Activated CD8-positive, alpha-beta memory T cell treated with anti-CD3 and anti-CD28 coated beads, Interleukin-2, amount 50 U/mL, for 4 hours (primary cell): ENCODE data around the gene LMOD1.
"Not testable (repeated sequence)": the region's sequence is repeated elsewhere in the genome, so short reads cannot be mapped to it uniquely, and the experiment has no call there.

Experiments
- DNase-seq: peaks from one replicate; pipeline ENCODE4 v3.0.0-alpha.2; 2020

Gene LMOD1

DNA sequence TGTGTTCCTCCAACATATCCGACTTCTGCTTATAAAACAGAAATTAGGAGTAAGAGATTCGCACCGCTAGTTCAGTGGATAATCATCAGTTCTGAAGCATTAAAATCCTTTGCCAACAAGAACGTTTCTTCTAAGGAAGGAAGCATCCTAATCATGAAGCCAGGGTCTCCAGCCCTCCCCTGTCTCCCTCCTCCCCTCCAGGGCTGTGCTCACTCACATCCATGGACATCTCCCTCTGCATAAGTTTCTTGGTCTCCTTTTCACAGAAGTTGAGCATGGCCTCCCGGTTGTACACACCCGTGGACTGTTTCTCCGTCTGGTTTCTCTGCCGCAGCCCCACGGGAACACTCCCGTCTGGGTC, 505 bp downstream of the LMOD1 start:
- DNase-seq, result no peak

DNA sequence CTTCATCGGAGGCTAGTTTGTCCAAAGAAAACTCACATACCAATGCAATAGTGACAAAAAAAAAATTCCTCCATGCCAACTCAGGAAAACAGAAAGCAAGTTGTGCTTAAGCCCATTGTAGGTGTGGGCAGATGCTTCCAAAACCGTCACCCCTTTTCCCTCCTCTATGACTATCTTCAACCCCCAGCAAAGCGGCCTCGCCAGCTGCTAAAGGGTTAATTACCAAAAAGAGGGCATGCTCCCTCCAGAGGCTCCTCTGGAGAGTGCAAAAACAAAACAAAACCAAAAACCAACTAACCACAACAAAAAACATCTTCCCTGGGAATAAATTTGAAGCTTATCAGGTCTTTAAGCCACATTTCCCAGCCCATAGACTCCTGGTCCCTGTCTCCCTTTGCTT, 1.2 kb downstream of the LMOD1 start:
- no peak for DNase-seq

DNA sequence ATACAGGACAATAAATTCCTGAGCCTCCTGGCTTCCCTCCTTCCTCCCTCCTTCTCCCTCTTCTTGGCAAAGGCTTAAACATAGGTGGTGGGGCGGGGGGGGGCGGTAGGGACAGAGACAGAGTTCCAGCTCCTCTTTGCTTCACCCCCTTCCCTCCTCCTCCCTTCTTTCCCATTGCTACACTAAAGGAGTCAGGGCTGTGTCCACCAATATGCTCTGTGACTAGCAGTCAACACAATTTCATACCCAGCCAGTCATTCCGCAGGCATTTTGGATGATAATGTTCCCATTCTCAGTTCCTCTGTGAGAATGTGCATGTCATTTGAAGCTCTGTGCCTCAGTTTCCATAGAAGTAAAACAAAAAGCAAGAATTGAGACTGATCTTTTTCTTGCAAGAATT, 1.7 kb downstream of the LMOD1 start:
- no peak for DNase-seq

DNA sequence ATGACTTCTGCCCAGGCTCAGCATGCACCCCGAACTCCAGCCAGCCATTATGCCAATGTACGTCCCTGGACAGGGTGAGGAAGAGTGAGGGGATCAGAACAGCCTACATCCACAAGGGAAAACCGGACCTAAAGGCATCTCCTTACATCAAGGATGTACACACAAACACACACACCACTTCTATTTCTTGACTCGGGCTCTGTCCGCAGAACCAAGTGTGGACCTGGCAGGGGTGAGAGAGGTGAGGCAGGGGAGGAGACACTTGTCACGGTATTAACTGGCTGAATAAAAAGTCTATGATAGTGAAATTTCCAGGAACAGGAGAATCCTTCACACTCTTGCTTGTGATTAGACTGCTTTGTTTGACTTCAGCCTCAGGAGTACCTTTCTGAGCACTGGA, 2.3 kb downstream of the LMOD1 start:
- DNase-seq, result no peak

DNA sequence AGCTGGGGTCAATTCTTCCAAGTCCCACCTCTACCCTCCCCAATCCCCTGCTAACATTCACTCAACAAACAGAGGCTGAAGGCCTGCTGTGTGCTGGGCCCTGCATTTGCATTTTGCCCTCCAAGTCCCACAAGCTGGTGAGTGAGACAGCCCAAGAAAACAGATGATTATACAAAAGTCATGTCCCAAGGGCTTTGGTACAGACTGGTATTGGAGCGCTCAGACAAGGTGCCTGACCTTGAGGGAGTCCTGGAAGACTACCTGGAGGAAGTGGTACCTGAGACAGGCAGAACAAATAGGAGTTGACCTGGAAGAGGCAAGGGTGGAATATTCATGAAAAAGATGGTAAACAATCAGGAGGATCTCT, 4.2 kb downstream of the LMOD1 start:
- DNase-seq, result no peak

DNA sequence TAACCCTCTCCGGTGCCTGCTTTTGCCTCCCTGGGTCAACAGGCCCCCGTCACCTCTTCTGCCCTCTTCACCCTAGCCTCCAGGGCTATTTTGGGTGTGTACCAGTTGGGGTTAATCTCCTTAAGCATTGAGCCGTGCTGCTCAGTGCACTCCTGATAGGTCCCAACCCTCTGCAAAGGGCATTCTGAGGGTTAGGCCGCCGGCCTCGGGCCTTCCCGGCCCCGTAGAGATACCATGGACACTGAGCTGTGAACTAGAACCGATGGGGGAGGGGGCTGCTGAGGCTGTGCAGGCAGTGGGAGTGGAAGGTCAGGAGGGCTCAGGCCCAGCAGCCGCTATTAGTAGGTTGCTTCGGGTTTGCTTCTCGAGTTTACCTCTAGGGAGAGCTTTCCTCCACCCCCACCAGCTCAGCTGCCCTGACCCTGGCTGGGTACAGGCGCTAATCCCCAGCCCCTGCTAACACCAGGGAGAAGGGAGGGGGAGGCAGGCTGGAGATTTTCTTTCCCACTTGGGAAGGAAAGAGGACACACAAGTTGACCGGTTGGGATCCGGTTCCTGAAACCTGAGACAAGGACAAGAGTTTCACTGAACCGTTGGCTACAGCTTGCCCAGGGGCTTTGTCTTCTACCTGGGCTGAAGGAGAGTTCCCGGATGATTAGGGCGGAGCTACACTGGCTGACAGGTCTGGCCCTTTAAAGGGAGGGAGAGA, 4.8 kb downstream of the LMOD1 start:
- no peak for DNase-seq

DNA sequence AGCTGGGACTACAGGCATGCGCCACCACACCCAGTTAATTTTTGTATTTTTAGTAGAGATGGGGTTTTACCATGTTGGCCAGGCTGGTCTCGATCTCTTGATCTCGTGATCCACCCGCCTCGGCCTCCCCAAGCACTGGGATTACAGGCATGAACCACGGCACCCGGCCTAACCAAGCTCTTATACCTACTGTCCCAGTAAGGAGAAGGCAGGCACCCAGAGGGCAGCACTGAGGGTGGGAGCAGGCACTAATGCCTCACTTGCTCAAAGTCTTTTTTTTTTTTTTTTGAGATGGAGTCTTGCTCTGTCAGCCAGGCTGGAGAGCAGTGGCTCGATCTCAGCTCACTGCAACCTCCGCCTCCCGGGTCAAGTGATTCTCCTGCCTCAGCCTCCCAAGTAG, 6.0 kb downstream of the LMOD1 start:
- DNase-seq, result not testable (repeated sequence)

DNA sequence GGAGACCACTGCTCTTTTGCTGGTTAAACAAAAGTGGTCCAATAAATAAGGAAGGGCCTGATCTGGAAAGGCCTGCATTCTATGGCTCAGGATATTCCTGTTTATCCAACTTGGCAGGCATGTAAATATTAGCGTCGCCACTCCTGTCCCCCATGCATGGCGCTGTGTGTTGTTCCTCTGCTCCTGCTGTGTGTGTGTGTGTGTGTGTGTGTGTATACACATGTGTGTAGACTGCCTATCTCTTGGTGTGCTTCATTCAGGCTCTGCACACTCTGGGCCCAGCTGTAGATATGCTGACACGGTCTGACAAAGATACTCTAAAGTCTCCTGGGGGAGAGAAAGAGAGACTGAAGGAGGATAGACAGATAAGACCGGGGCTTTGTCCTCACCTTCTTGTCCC, 6.8 kb downstream of the LMOD1 start:
- DNase-seq, result no peak

DNA sequence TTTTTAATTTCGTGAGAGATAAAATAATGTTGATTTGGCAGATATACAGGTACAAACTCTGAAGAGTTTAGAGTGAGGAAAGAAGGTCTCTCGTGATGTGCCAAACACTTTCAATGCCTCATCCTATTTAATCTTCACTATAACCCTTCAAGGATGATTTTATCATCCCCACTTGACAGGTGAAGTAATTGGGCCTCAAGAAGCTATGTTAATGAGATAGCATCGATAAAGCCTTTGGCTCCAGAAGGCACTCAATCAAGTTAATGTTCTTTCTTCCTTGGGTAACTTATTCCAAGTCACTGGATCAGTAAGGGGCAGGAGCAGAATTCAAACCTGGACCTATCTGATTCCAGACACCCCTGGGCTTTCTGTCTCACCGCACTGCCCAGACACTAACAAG, 7.2 kb downstream of the LMOD1 start:
- no peak for DNase-seq

DNA sequence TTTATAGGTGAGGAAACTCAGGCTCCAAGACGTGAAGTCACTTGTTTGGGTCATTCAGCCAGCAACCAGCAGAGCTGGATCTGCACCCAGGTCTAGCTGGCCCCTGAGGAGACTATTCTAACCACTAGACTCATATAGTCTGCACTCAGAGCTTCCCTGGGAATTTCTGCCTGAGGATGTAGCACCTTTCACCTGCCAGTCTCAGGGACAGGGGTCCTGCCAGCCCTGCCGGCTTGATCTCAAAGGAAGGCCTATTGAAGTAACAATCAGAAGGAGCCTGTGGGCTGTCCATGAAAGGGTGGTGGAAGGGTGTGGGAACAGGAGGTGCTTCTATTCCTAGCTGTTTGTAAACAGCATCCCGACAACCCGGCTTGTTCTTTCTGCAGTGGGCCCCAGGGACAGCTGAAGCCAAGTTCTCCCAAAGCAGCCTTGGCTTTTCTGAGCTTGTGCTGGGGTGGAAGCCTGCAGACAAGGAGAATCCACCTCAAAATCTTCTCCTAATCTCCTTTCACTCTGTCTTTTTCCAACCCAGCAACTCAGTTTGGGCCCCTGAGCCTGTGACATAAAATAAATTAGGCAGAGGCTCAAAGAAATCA, 7.8 kb downstream of the LMOD1 start:
- no peak for DNase-seq

DNA sequence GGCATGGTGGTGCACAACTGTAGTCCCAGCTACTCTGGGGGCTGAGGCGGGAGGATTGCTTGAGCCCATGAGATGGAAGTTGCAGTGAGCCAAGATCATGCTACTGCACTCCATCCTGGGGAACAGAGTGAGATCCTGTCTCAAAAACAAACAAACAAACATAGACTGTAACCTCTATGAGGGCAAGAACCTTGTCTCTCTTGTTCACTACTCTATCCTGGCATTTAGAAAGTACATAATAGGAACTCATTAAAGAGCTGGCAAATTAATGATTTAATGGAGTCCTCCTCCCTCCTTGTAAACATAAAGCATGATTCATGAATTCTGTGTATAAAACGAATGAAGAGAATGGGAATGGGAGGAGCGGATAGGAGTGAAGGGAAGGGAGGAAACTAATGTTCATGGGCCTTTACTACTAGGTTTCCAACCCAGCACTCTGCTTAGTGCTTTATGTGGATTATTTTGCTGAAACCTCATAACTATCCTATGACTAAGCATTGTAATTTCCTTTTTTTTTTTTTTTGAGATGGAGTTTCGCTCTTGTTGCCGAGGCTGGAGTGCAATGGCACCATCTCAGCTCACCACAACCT, 8.6 kb downstream of the LMOD1 start:
- no peak for DNase-seq

DNA sequence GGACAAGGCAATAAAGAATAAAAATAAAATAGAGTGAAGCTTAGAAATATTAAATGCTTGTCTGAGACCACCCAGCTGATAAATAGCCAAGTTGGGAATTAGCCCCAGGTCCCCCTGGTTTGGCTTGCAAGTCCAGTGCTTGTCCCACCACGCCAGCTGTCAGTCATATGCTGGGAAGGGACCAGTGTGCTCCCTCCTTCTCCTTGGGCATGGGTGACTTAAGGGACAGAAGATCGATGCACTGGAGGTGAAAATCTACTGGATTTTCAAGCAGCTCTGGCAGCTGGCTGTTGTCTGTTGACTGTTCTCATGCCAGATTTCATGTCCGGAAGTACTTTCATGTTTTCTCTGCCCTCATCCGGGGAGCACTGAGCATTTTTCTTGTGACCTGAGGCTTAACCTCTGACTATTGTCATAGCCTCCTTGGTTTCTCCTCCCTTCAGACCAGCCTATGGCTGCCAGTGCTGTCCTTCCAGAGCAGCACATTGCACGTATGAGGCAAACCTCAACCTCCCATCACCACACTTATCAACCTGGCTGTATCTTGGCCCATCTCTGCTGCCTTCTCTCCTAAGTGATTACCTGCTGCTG, 12.4 kb downstream of the LMOD1 start:
- DNase-seq, result no peak

DNA sequence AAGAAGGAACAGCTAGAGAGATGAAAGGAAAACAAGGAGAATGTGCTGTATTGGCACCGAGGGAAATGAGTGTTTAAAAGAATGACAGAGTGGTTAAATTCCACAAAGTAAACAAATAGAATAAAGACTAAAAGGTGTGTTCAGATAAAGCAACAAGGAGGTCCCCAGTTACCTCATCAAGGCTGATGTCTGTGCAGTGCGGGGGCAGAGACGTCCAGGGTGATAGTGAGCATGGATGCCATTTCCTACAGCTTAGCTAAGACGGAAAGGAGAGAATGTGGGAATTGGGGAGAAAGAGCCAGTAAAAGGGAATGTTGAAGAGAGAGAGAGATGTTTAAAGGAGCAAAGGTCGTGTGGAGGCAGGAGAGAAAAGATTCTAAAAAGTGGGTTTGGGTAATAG, 15.5 kb downstream of the LMOD1 start:
- no peak for DNase-seq

DNA sequence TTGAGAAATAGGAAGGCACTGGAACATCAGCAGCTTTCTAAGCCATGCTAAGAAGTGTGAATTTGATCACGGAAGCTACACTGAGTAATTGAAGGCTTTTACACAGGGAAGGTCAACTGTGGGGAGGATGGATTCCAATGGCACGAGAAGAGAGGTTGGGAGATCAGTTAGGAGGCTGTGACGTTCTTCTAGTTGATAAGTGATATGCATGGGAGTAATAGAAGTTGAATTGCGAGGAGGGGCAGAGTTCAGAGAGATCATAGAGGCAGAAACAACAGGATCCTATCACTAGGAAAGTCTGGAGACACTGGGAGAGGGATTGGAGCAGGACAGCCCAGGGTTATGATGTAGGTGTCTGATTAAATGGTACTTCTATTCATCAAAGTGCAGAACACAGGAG, 16.2 kb downstream of the LMOD1 start:
- DNase-seq, result no peak

DNA sequence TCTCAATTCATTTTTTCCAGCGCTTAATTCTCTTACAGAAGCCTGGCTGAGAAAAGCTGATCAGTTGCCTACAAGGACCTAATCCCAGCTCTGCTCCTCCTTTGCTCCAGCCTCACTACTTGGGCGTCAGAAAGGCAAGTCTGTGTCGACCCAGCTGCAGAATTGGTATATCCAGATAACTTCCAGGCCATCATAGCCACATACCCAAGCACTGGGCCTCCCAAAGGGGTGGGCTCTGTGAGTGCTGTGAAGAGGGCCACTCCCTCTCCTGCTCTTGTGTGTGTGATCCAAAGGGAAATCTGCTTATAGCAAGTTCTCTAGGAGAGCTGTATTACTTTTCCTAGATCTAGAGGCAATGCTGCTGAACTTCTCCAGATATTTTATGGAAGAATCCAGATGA, 18.1 kb downstream of the LMOD1 start:
- DNase-seq, result no peak

DNA sequence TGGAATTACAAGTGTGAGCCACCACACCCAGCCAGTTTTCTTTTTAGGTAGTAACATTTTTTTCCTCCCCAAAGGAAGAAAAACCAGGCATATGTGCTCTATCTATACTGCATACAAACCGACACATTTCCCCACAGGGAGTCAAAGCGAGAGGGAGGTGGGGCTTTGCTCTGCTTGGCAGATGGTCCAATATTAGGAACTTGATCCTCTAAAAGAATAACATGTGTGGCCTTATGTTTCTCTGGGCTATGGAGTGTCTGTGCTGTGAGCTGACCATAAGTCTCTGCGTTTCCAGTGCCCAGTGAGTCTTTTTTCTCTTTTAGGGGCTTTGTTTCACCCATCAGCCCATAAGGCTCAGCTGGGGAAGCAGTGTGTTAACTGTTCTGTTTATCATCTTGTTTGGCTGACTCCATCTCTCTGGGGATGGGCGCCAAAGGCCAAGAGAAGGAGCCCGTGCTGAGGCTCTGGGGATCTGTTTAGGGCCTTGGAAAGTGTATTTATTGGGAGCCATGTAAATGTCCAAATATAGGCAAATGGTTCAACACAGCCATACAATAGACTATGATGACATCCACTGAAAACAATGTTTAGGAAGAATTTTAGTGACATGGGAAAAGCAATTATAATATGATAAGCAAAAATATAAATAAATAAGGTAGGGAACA, 20.2 kb downstream of the LMOD1 start:
- DNase-seq, result no peak

DNA sequence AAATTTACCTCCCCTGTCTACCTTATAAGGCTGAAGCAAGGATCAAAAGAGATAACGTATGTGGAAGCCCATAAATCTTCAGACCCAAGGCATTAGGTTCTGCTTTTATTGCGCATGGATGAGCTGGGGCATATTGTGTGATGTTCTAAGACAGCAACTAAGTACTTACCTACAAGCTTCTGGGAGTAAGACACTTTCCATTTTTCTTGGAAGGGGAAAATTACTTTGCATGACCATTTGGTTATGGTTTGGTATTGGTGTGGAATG, 21.1 kb downstream of the LMOD1 start:
- DNase-seq, result no peak

DNA sequence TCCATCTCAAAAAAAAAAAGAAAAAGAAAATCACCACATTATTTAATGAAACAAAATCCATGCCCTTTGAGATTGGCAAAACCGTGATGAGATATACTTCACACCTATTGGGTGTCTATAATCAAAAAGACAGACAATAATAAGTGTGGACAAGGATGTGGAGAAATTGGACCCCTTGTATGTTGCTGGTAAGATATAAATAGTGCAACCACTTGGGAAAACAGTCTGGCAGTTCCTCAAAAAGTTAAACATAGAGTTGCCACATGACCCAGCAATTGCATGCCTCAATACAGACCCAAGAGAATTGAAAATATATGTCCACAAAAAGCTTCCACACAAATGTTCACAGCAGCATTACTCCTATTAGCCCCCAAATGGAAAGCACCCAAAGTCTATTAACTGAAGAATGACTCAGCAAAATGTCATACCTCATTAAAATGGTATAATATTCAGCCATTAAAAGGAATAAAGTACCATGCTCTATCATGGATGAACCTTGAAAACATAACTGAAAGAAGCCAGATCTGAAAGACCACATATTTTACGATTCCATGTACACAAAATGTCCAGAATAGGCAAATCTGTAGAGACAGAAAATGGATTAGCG, 24.3 kb downstream of the LMOD1 start:
- no peak for DNase-seq

DNA sequence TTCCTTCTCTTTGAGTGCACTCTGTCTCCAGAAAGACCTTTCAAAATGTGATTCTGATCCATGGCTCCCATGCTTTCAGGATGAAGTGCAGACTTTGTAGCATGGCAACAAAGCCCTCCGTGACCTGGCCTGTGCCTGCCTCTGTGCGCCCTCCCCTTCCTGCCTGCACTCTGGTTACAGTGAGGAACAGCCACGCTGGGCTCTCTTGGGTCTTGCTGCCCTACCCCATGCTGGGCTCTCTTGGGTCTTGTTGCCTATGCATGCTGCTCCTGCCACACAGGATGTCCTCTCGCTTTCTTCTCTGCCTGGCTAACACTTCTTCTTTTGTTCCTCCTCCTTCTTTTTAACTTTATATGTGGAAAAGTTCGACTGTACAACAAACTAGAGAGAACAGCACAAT, 28.0 kb downstream of the LMOD1 start:
- no peak for DNase-seq

DNA sequence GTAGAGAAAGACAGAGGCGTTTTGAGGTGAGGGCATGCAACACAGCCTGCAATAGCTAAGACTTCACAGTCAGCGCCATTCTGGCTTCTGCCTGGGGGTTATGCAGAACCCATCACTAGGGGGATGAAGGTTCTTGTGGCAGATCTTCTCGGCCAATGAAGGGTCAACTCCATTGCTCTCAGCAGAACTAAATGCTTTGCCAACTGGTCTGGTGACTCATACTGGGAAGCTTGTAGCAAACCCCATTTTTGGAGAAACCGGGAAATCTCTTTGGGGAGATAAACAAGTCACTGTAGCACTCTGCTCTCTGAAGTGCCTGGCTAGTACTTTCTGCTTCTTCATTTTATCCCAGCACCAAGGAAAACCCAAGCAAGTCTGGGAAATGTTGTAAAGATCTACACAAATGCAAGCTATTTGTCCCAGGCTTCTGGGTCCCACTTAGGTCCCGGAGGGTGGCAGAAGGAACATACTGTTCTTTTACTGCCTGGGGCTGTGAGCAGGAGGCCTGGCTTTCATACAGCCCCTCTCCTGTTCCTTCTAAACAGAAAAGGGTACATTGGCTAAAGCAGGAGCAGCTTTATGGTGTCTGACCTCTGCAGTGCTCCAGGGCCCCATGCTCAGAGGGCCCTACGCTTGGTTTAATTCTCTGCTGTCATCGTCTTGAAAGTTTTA, 28.9 kb downstream of the LMOD1 start:
- DNase-seq, result no peak

DNA sequence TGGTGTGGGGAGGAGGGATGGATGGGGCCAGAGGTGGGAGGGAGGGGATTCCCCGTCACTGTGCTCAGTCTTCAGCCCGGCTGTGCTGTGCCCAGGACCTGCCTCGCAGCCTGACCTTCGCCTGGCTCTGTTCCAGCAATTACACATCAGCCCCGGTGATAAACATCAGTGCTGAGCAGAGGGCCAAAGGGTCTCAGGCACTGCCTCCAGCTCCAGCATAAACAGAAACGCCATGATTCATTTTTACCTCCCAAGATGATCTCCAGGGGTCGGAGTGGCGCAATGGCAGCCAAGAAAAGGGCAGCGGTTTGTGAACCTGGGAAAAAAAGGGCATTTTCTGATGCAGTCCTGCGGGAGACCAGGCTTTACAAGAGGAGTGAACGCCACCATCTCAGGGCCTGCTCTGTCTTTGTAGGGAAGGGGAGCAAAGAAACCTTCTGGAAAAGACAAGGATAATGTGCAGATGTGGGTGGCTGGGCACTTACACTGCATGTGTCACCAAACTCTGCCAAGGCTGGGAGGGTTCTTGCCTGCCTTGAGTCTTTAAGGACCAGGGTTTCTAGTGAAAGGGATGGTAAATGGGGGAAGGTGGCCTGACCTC, 29.6 kb downstream of the LMOD1 start:
- no peak for DNase-seq

DNA sequence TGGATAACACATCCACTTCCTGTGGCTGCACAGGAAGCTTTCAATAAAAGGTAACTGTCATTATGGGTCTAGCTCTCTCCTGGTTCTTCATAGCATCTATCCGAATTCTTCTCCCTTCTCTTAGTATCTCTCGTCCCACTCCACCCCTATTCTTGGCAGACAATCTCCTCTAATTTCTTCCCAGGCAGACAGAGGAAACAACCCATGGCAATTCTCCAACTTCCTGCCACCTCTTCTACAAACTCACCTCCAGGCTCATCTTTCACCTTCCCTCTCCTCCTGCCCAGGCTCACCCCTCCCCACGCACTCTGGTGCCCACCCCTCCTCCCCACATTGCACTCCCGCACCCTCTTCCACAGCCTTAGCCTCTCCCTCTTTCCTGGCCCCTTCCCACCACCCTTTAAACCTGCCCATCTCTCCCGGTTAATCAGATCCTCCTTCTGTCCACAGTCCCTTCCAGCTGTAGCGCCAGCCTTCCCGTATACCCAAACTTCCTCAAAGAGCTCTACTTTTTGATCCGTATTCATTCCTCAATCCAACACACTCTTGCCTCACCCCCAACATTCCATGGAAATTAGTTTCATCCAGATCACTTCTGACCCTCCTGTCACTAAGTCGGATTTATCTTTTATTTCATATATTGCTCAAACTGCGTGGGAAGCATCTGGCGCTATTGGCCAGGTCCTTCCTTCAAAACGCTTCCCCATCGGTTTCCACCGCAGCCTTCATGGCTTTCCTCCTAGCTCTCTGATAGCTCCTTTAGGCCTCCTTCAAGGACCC, 31.7 kb downstream of the LMOD1 start:
- no peak for DNase-seq
